Neural crest cell (in vitro differentiated cells): ENCODE results near the gene TCTN3. TPM values are rescaled to one million over a fixed set of nuclear protein-coding genes. Genes with fewer than 3 reads are reported as not detected.

ENCODE experiments used
- DNase-seq: peaks from one replicate; pipeline ENCODE4 v3.0.0; 2021; ENCODE audit warnings: low read depth, mixed read lengths, low spot score
- H3K27ac Mint-ChIP-seq: one replicate; pipeline ENCODE4 v1.8.0; 2021; ENCODE audit warnings: mild to moderate bottlenecking, mixed read lengths; ENCODE audit not compliant: unreplicated experiment
- H3K27me3 Mint-ChIP-seq: 2 replicates; pipeline ENCODE4 v1.8.0; 2021; ENCODE audit warnings: low read depth, mild to moderate bottlenecking, mixed read lengths
- H3K36me3 Mint-ChIP-seq: 2 replicates; pipeline ENCODE4 v1.8.0; 2021; ENCODE audit warnings: low read depth, mild to moderate bottlenecking, mixed read lengths
- H3K4me1 Mint-ChIP-seq: 2 replicates; pipeline ENCODE4 v1.8.0; 2021; ENCODE audit warnings: mixed read lengths
- H3K4me3 Mint-ChIP-seq: one replicate; pipeline ENCODE4 v1.8.0; 2021; ENCODE audit warnings: mild to moderate bottlenecking, mixed read lengths
- H3K9me3 Mint-ChIP-seq: 2 replicates; pipeline ENCODE4 v1.8.0; 2021; ENCODE audit warnings: mixed read lengths
- total RNA-seq: library from RNA; stranded (reverse); gene quantifications from 2 replicates; pipeline ENCODE4 v1.2.1, GENCODE V29; 2021
- TF ChIP-seq, protein P1 (sequence below): fragments of 200-600 bp; sonication (generic); conservative IDR thresholded peaks from 2 replicates; pipeline ENCODE4 v1.5.0; 2021; ENCODE audit warnings: antibody characterized with exemption, mild to moderate bottlenecking

Gene TCTN3
- total RNA-seq, 1 donor from 2014 or later = 45.5 TPM

DNA sequence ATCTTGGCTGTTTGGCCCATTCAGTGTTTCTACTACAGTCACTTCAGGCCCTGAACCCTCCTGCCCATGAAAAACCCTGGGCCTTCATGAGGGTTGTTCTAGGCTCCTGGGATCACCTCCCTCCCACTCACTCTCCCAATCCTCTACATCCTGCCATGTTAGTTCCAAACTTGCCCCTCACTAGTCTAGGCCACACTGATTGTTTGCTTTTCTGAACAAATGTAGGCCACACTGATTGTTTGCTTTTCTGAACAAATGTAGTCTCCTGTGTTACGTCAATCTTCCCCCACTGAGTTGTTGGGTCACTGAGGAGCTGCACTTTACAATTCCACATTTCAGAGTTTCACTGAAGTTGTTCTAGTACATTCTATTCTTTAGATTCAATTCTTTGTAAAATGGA is 31.9 kb downstream of the TCTN3 start:
- TF ChIP-seq, protein P1, sequence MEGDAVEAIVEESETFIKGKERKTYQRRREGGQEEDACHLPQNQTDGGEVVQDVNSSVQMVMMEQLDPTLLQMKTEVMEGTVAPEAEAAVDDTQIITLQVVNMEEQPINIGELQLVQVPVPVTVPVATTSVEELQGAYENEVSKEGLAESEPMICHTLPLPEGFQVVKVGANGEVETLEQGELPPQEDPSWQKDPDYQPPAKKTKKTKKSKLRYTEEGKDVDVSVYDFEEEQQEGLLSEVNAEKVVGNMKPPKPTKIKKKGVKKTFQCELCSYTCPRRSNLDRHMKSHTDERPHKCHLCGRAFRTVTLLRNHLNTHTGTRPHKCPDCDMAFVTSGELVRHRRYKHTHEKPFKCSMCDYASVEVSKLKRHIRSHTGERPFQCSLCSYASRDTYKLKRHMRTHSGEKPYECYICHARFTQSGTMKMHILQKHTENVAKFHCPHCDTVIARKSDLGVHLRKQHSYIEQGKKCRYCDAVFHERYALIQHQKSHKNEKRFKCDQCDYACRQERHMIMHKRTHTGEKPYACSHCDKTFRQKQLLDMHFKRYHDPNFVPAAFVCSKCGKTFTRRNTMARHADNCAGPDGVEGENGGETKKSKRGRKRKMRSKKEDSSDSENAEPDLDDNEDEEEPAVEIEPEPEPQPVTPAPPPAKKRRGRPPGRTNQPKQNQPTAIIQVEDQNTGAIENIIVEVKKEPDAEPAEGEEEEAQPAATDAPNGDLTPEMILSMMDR = no peak
- no peak for DNase-seq
- Mint-ChIP-seq H3K9me3 (no peaks in the 10 kb centered on the region), H3K27me3 (no peaks in the 10 kb centered on the region), H3K36me3 (peaks cover 5% of the 10 kb centered on the region), H3K4me1 (peaks cover 3% of the 10 kb centered on the region), H3K27ac (no peak overlapping the region), H3K4me3 (no peak overlapping the region)

DNA sequence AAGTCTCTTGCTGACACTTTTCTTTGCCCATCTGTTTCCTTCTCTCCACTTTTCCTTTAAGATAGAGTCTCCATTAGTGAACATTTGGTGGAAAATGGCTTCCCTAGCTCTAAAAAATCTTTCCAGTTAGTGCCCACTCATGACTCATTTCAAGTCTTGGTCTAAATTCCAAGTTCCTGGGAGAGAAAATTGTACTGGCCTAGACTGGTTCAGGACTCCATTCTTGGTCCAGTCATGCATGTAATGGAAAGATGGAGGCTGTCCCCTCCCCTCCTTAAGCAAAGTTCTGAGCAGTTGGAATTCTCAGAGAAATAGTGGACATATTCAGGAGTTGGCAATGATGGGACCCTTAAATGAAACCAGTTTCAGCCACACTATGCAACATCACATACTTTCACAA is 33.4 kb downstream of the TCTN3 start:
- no peaks in the 10 kb centered on the region for H3K27me3 Mint-ChIP-seq
- H3K4me3 Mint-ChIP-seq = no peak overlapping the region
- no peaks in the 10 kb centered on the region for H3K9me3 Mint-ChIP-seq
- no peak for DNase-seq
- H3K4me1 Mint-ChIP-seq = peaks cover 11% of the 10 kb centered on the region
- peaks cover 5% of the 10 kb centered on the region for H3K36me3 Mint-ChIP-seq
- H3K27ac Mint-ChIP-seq = no peak overlapping the region
- TF ChIP-seq, protein P1 = no peak

DNA sequence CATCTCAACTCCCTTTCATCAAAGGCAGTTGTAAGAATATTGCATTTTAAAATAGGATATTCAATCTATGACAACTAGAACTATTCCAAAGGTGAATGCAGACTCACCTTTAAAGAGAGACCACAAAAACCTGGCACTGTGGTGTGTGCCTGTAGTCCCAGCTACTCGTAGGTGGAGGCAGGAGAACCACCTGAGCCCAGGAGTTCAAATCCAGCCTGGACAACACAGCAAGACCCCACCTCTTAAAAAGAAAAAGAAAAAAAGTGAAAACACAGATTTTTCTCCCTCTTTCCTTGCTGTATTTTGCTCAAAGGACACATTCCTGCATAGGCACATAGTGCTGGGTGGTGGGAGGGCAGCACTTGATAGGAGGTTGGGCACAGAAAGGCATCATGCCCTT is 36.5 kb downstream of the TCTN3 start:
- Mint-ChIP-seq H3K4me1 (peaks cover 33% of the 10 kb centered on the region), H3K36me3 (peaks cover 19% of the 10 kb centered on the region), H3K27ac (no peak overlapping the region), H3K4me3 (peak overlapping the region; percentile 99), H3K27me3 (no peaks in the 10 kb centered on the region), H3K9me3 (no peaks in the 10 kb centered on the region)
- no peak for DNase-seq
- TF ChIP-seq, protein P1 = no peak

DNA sequence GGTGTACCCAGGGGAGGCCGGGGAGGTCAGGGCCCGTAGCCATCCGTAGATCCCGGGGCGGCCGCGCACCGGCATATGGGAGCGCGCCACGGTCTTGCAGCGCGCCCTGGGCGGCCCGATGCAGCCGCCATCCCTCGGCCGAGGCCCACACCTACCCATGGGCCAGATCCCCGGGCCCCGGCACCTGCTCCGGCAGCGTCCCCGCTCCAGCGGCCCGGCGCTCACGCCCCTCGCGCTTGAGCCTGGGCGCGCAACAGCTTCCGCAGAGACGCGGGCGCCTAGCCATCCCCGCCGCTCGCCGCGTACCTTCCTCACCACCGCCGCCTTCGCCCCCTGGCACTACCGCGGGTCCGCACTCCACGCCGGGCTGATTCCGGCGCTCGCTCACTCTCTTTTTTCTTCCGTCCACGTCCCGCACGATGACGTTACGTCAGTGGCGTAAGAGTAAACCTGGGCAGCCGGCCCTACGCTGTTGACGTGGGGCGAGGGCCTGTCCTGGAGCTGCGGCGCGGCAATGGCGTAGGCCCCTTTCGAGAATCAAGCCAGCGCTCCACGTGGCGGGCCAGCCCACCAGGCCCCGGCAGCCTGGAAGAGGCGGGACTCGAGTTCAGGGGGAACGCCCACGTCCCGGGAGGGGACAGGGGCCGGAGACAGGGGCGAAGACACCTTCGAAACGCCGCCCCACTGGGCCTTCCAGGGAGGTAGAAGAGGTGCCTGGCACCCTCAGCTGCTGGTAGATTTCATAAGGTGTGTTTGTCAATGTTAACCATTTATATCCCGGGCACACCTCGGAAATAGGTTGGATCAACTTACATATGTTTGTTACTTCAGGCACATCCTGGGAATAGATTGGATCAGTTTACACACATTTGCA is 37.2 kb downstream of the TCTN3 start, which contains the start of gene ALDH18A1:
Gene ALDH18A1, minus strand, starts transcription at position 421 of the 874 bp plus-strand sequence. CDS start 3,334 bp downstream, outside the sequence.
- peaks cover 35% of the 10 kb centered on the region for H3K4me1 Mint-ChIP-seq
- H3K9me3 Mint-ChIP-seq = no peaks in the 10 kb centered on the region
- peak within 1 kb of the TSS; percentile 98 for H3K27ac Mint-ChIP-seq
- H3K4me3 Mint-ChIP-seq = peak within 1 kb of the TSS; percentile 99
- H3K36me3 Mint-ChIP-seq = peaks cover 21% of the 10 kb centered on the region
- H3K27me3 Mint-ChIP-seq = no peaks in the 10 kb centered on the region
- peak; percentile 95 for DNase-seq
- TF ChIP-seq, protein P1 = no peak

DNA sequence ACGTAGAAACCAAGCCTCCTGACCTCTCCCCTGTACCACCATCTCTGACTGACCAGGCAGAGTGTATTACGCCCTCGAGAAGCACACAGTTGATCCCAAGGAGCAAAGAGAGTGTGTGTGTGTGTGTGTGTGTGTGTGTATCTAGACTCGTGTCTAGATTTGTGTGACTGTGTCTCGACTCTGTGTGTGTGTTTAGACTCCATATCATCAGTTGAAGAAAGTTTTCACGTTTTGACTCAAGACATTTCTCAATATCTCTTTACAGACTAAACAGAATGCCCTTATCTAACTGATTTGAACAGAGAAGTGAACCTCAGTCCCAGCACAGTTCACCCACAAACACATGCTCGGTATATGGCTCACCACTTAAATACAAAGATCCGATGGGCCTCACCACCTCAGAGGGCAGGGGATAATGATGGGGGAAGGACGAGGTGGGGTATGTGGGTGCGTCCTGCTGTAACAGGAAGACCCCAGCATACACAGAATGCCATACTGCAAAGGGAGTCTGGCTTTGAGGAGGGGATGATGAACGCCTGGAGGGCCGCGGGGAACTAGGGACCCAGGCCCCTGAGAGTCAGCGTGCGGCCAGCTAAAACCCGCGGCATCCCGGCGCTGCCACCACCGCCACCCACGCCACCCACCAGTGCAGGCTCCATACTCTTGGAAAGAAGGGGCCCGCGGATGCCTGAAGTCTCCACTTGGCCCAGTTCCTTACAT is 38.0 kb downstream of the TCTN3 start:
- Mint-ChIP-seq H3K27ac (peak overlapping the region; percentile 95), H3K4me3 (peak overlapping the region; percentile 99), H3K27me3 (no peaks in the 10 kb centered on the region), H3K9me3 (no peaks in the 10 kb centered on the region), H3K4me1 (peaks cover 38% of the 10 kb centered on the region), H3K36me3 (peaks cover 27% of the 10 kb centered on the region)
- DNase-seq = peak; percentile 5
- TF ChIP-seq, protein P1 = no peak
